HL-60 (cell line): ENCODE data around the gene LDAH.

Experiments
- CTCF ChIP-seq: IDR thresholded peaks from one replicate; pipeline ENCODE4 v1.5.1; 2011; ENCODE audit warnings: low read length, control low read depth, inconsistent platforms; ENCODE audit not compliant: insufficient read depth
- POLR2AphosphoS5 ChIP-seq: IDR thresholded peaks from 2 replicates; pipeline ENCODE4 v1.6.1; 2012; ENCODE audit warnings: low read depth

GRCh38 chr2:20855456-20855855 is 32.6 kb upstream of the LDAH start:
- TF ChIP-seq CTCF (no peak), POLR2AphosphoS5 (no peak)
